ENCODE data around the gene KNCN. TPM values are rescaled to one million over a fixed set of nuclear protein-coding genes. Genes with fewer than 3 reads are reported as not detected.

The KNCN gene
- total RNA-seq, 6 experiments from 2014 or later, result not detected

- DNase-seq, result no peak
These were observed 54.4 kb downstream of the KNCN start for GRCh38 chr1:46497020-46497419.

GRCh38 chr1:46496505-46496904 is 54.9 kb downstream of the KNCN start:
- Histone ChIP-seq H3K27ac (no peak overlapping the region), H3K4me3 (no peak overlapping the region), H3K9me3 (no peaks in the 10 kb centered on the region), H3K4me1 (no peaks in the 10 kb centered on the region), H3K36me3 (no peaks in the 10 kb centered on the region), H3K27me3 (peaks cover 0 to 16% of the 10 kb centered on the region in 2 donors)
- DNase-seq, result no peak
- intact Hi-C loops (cut with DNase I), result no loop called here
- 60% methylated on average over 6 of the region's 6 CpGs for WGBS (ENCODE audit: insufficient coverage, low coverage, low lambda C conversion rate, missing lambda C conversion rate)
- no peak for TF ChIP-seq CTCF (IDR thresholded peaks at IDR 0.05)
- TF ChIP-seq POLR2A (IDR thresholded peaks at IDR 0.05), result no peak
- ATAC-seq, result no peak

More at GRCh38 chr1:46497020-46497419, 54.4 kb downstream of the KNCN start:
- Histone ChIP-seq H3K4me1 (no peaks in the 10 kb centered on the region), H3K9me3 (no peaks in the 10 kb centered on the region), H3K27ac (no peak overlapping the region), H3K36me3 (no peaks in the 10 kb centered on the region), H3K27me3 (peaks cover 0 to 11% of the 10 kb centered on the region in 2 donors), H3K4me3 (no peak overlapping the region)
- intact Hi-C loops (cut with DNase I), result no loop called here
- 59% methylated on average over 3 of the region's 3 CpGs for WGBS (ENCODE audit: insufficient coverage, low coverage, low lambda C conversion rate, missing lambda C conversion rate)
- TF ChIP-seq CTCF (IDR thresholded peaks at IDR 0.05) (no peak), POLR2A (IDR thresholded peaks at IDR 0.05) (no peak)
- ATAC-seq, result no peak

- no peaks in the 10 kb centered on the region for H3K9me3 ChIP-seq
- H3K36me3 ChIP-seq, result no peaks in the 10 kb centered on the region
- H3K4me3 ChIP-seq, result no peak overlapping the region
- intact Hi-C loops (cut with DNase I), result no loop called here
- no peak for TF ChIP-seq POLR2A (IDR thresholded peaks at IDR 0.05)
- no peak for TF ChIP-seq CTCF (IDR thresholded peaks at IDR 0.05)
- H3K27ac ChIP-seq, result no peak overlapping the region
- H3K4me1 ChIP-seq, result no peaks in the 10 kb centered on the region
- peaks cover 0 to 23% of the 10 kb centered on the region in 2 donors for H3K27me3 ChIP-seq
- WGBS (ENCODE audit: insufficient coverage, low coverage, low lambda C conversion rate, missing lambda C conversion rate), result no CpG with 5 or more reads among the region's 2 CpGs
- ATAC-seq, result no peak
- DNase-seq, result no peak
These were observed 55.7 kb downstream of the KNCN start for GRCh38 chr1:46495778-46496177.

Other genes with a start within 250 kb of the KNCN start
- 10 to 100 TPM; 24.4 to 37.0 (median 29.0) TPM for gene LRRC41, start 248.0 kb downstream of the KNCN start, total RNA-seq
- gene UQCRH, start 247.9 kb downstream of the KNCN start, total RNA-seq, result 100 to 1,000 TPM in 2 of 6 experiments, 10 to 100 TPM in 4; 71.6 to 244 (median 90.4) TPM
- 10 to 100 TPM in 5 of 6 experiments, 1 to 10 TPM in 1; 8.5 to 13.0 (median 12.2) TPM for gene NSUN4, start 210.8 kb downstream of the KNCN start, total RNA-seq
- 10 to 100 TPM; 26.6 to 48.7 (median 33.5) TPM for gene FAAH, start 157.3 kb downstream of the KNCN start, total RNA-seq
- not detected for gene DMBX1, start 61.8 kb downstream of the KNCN start, total RNA-seq
- 10 to 100 TPM; 17.5 to 27.2 (median 20.8) TPM for gene MKNK1, start 52.6 kb upstream of the KNCN start, total RNA-seq
- gene MOB3C, start 65.2 kb upstream of the KNCN start, total RNA-seq, result 1 to 10 TPM; 2.6 to 6.3 (median 5.7) TPM
- 10 to 100 TPM; 34.9 to 57.1 (median 42.1) TPM for gene ATPAF1, start 116.7 kb upstream of the KNCN start, total RNA-seq
- gene TEX38, start 120.2 kb upstream of the KNCN start, total RNA-seq, result not detected
- gene EFCAB14, start 167.5 kb upstream of the KNCN start, total RNA-seq, result 10 to 100 TPM; 41.5 to 56.9 (median 43.5) TPM
- gene CYP4B1, start 247.4 kb upstream of the KNCN start, total RNA-seq, result under 1 TPM in 1 of 6 experiments, not detected in 5; 0.62 TPM